SK-N-SH (cell line): ENCODE data around the gene TTC9C. TPM values are rescaled to one million over a fixed set of nuclear protein-coding genes. Genes with fewer than 3 reads are reported as not detected.

ENCODE experiments used
- CTCF ChIA-PET: fragments of 300-600, 350-600 bp; formaldehyde crosslinking; extraction: SDS; loops from one replicate; lab custom pipeline; 2021; lab: Yijun Ruan, JAX
- POLR2A ChIA-PET: fragments of 350-600 bp; sonication (Branson Sonifier 250); formaldehyde crosslinking; extraction: SDS; loops from one replicate; lab custom pipeline; 2020; ENCODE audit warnings: antibody characterized with exemption, inconsistent platforms; lab: Yijun Ruan, JAX
- DNase-seq: peaks from one replicate; pipeline ENCODE4 v3.0.0; 2012
- H2AFZ ChIP-seq: fragments of 200-600 bp; sonication (generic); 2 replicates; pipeline ENCODE4 v1.8.1; 2016; ENCODE audit warnings: antibody characterized with exemption, mild to moderate bottlenecking, low read depth
- H3F3A ChIP-seq: fragments of 200-600 bp; sonication (generic); replicated peaks from 2 replicates; pipeline ENCODE3; 2016; ENCODE audit warnings: antibody characterized with exemption, mild to moderate bottlenecking; ENCODE audit not compliant: insufficient read depth
- H3K27ac ChIP-seq, 2 experiments: fragments of 200-500 bp in 1 of 2; fragments of 200-600 bp in 1 of 2; sonication (Bioruptor generic) in 1 of 2; sonication (generic), shearing (Covaris generic) in 1 of 2; 2 replicates each; pipeline versions ENCODE4 v1.5.1 to v1.6.1; 2014 to 2016; ENCODE audit warnings: low read depth in 2 of 2, inconsistent platforms in 1 of 2, low read length in 1 of 2, mild to moderate bottlenecking in 1 of 2, mixed read lengths in 1 of 2
- H3K27me3 ChIP-seq: fragments of 200-600 bp; sonication (generic), shearing (Covaris generic); 2 replicates; pipeline ENCODE4 v1.6.1; 2016; ENCODE audit warnings: mixed run types; ENCODE audit not compliant: insufficient read depth
- H3K36me3 ChIP-seq, 2 experiments: fragments of 200-500 bp in 1 of 2; fragments of 200-600 bp in 1 of 2; sonication (Bioruptor generic) in 1 of 2; sonication (generic) in 1 of 2; replicated peaks in 1 of 2; 2 replicates each; pipeline versions ENCODE3 to v1.5.1; 2014 to 2016; ENCODE audit warnings: low read length in 1 of 2, mild to moderate bottlenecking in 1 of 2; ENCODE audit not compliant: insufficient read depth in 2 of 2, control insufficient read depth in 1 of 2
- H3K4me1 ChIP-seq, 2 experiments: fragments of 200-500 bp in 1 of 2; fragments of 200-600 bp in 1 of 2; sonication (Bioruptor generic) in 1 of 2; sonication (generic), shearing (Covaris generic) in 1 of 2; 2 replicates each; pipeline versions ENCODE4 v1.5.1 to v1.6.1; 2014 to 2016; ENCODE audit warnings: low read depth in 1 of 2, low read length in 1 of 2, mixed run types in 1 of 2; ENCODE audit not compliant: insufficient read depth in 2 of 2, control insufficient read depth in 1 of 2
- H3K4me2 ChIP-seq: fragments of 200-600 bp; sonication (generic), shearing (Covaris generic); 2 replicates; pipeline ENCODE4 v1.6.1; 2017; ENCODE audit warnings: mixed run types
- H3K4me3 ChIP-seq, 2 experiments: fragments of 200-500 bp in 1 of 2; fragments of 200-600 bp in 1 of 2; sonication (Bioruptor generic) in 1 of 2; sonication (generic), shearing (Covaris generic) in 1 of 2; 2 replicates each; pipeline versions ENCODE4 v1.5.1 to v1.8.1; 2014 to 2016; ENCODE audit warnings: low read depth in 2 of 2, inconsistent platforms in 1 of 2, low read length in 1 of 2, mild to moderate bottlenecking in 1 of 2, mixed read lengths in 1 of 2, moderate library complexity in 1 of 2
- H3K79me2 ChIP-seq: fragments of 200-600 bp; sonication (generic); 2 replicates; pipeline ENCODE4 v1.8.1; 2017; ENCODE audit warnings: mild to moderate bottlenecking; ENCODE audit not compliant: insufficient read depth
- H3K9ac ChIP-seq: fragments of 200-600 bp; sonication (generic); 2 replicates; pipeline ENCODE4 v1.6.1; 2017; ENCODE audit warnings: mixed run types
- H3K9me2 ChIP-seq: fragments of 200-600 bp; sonication (generic); 2 replicates; pipeline ENCODE4 v1.6.1; 2017; ENCODE audit warnings: mixed run types
- H3K9me3 ChIP-seq: fragments of 200-600 bp; sonication (generic); 2 replicates; pipeline ENCODE4 v1.6.1; 2017; ENCODE audit warnings: mixed run types, mild to moderate bottlenecking, moderate library complexity
- H4K20me1 ChIP-seq: fragments of 200-600 bp; sonication (generic); 2 replicates; pipeline ENCODE4 v1.6.1; 2017; ENCODE audit warnings: mild to moderate bottlenecking, mixed run types; ENCODE audit not compliant: insufficient read depth
- ELF1 ChIP-seq: IDR thresholded peaks from 2 replicates; pipeline ENCODE4 v1.4.0; 2012
- FOXJ3 ChIP-seq: sonication (generic); formaldehyde crosslinking; IDR thresholded peaks from 2 replicates; pipeline ENCODE4 v1.5.1; 2020; ENCODE audit warnings: mild to moderate bottlenecking, missing genetic modification reagents
- FOXM1 ChIP-seq: IDR thresholded peaks from 2 replicates; pipeline ENCODE4 v1.4.0; 2012; ENCODE audit warnings: low read depth, mild to moderate bottlenecking
- GABPA ChIP-seq: IDR thresholded peaks from 2 replicates; pipeline ENCODE4 v1.4.0; 2012; ENCODE audit warnings: low read depth, mild to moderate bottlenecking
- JUND ChIP-seq: IDR thresholded peaks from 2 replicates; pipeline ENCODE4 v1.4.0; 2012
- MXI1 ChIP-seq: IDR thresholded peaks from 2 replicates; pipeline ENCODE4 v1.6.1; 2012; ENCODE audit warnings: mild to moderate bottlenecking, low read depth, low read length, improper control_type of control experiment
- NRF1 ChIP-seq: IDR thresholded peaks from 2 replicates; pipeline ENCODE4 v1.6.1; 2012; ENCODE audit warnings: low read depth, mild to moderate bottlenecking, low read length
- POLR2AphosphoS5 ChIP-seq: IDR thresholded peaks from 2 replicates; pipeline ENCODE4 v1.6.1; 2012; ENCODE audit warnings: low read depth, low read length
- RFX5 ChIP-seq: IDR thresholded peaks from 2 replicates; pipeline ENCODE4 v1.6.1; 2012; ENCODE audit warnings: mild to moderate bottlenecking, improper control_type of control experiment, low read length
- RXRA ChIP-seq: IDR thresholded peaks from 2 replicates; pipeline ENCODE4 v1.4.0; 2012; ENCODE audit warnings: low read depth, mild to moderate bottlenecking, borderline replicate concordance
- SIN3A ChIP-seq: IDR thresholded peaks from 2 replicates; pipeline ENCODE4 v1.6.1; 2012; ENCODE audit warnings: low read depth, mild to moderate bottlenecking, low read length, moderate library complexity, borderline replicate concordance
- TAF1 ChIP-seq: IDR thresholded peaks from 2 replicates; pipeline ENCODE4 v1.6.1; 2012; ENCODE audit warnings: low read depth, mild to moderate bottlenecking, low read length, moderate library complexity, borderline replicate concordance
- WGBS: methylation state at CpG from one replicate; pipeline ENCODE4 v1.1.6; 2017; ENCODE audit warnings: low lambda C conversion rate; 5-methylcytosine and 5-hydroxymethylcytosine counted together
- polyA plus RNA-seq, 3 experiments: library from polyadenylated mRNA; depleted of rRNA; stranded (reverse); fragments of >200 nt; gene quantifications; 2 replicates each; pipeline ENCODE4 v1.2.3, GENCODE V29; 2012
- TF ChIP-seq, protein P1 (sequence below): IDR thresholded peaks from 2 replicates; pipeline ENCODE4 v1.4.0; 2012; ENCODE audit warnings: low read depth, borderline replicate concordance
- TF ChIP-seq, protein P2 (sequence below): IDR thresholded peaks from 2 replicates; pipeline ENCODE4 v1.4.0; 2012; ENCODE audit warnings: low read depth, borderline replicate concordance
- TF ChIP-seq, protein P3 (sequence below): IDR thresholded peaks from 2 replicates; pipeline ENCODE4 v1.6.1; 2012; ENCODE audit warnings: mild to moderate bottlenecking, low read depth, low read length, moderate library complexity
- TF ChIP-seq, protein P4 (sequence below): fragments of 150-350 bp; IDR thresholded peaks from 2 replicates; pipeline ENCODE4 v1.6.1; 2017; ENCODE audit warnings: antibody characterized with exemption, low read length, low read depth, borderline replicate concordance
- TF ChIP-seq, protein P5 (sequence below): fragments of 200-600 bp; sonication (generic); IDR thresholded peaks from 2 replicates; pipeline ENCODE4 v1.6.1; 2017; ENCODE audit warnings: antibody characterized with exemption, mild to moderate bottlenecking, moderate library complexity
- TF ChIP-seq, protein P6 (sequence below): fragments of 150-350 bp; IDR thresholded peaks from 2 replicates; pipeline ENCODE4 v1.6.1; 2016; ENCODE audit warnings: mild to moderate bottlenecking, low read depth, low read length
- TF ChIP-seq, protein P7 (sequence below): IDR thresholded peaks from 2 replicates; pipeline ENCODE4 v1.4.0; 2012; ENCODE audit warnings: low read depth

TTC9C gene, protein sequence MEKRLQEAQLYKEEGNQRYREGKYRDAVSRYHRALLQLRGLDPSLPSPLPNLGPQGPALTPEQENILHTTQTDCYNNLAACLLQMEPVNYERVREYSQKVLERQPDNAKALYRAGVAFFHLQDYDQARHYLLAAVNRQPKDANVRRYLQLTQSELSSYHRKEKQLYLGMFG
- 31.3 and 37.5 TPM in 2 replicates for polyA plus RNA-seq (2012; rRNA removed)
- polyA plus RNA-seq (2012; cell fraction: cytosol; rRNA removed) = 28.6 and 29.3 TPM in 2 replicates
- polyA plus RNA-seq (2012; cell fraction: nucleus; rRNA removed) = 60.8 and 68.1 TPM in 2 replicates

DNA sequence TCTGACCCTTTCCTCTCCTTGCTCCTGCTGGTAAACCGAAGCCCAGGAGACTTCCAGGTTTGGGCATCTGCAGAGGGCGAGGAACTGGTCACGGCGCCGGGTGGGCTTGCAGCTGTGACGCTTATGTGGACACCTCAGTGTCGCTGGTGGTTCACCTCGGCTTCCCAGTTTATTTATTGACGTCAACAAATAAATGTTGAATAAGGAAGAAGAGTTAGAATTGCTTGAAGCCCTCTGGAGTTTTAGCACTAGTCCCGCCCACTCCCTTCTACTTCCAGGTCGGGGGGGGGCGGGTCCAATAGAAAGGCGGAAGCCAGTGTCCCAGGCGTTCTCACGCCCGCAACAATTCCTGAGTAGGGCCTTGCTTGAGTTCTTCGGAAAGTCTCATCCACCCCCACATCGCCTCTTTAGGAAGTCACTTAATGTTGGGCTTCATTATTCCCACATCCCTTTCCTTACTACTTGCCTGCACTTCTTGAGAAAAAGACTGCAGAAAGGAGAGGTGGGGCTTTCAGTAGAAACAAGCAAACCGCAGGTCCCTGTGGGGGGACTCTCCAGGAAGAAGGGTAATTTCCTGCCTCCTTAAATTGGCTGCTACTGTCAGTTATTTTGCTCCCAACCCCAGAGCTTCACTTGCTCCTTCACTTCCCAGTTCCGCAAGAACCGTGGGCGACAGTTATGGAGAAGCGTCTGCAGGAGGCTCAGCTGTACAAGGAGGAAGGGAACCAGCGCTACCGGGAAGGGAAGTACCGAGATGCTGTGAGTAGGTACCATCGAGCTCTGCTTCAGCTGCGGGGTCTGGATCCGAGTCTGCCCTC is at the start of gene TTC9C:
Gene TTC9C, plus strand, starts transcription at position 316 of the 818 bp plus-strand sequence. Its CDS starts 363 bp downstream, at position 679.
- H3K4me2 ChIP-seq = peak within 1 kb of the TSS; percentile 93
- H3K9ac ChIP-seq = peak within 1 kb of the TSS; percentile 88
- H3K27ac ChIP-seq = peak within 1 kb of the TSS; percentile 99
- WGBS = under 1% methylated on average over 28 of the region's 29 CpGs
- H3K9me2 ChIP-seq = no peaks in the 10 kb centered on the region
- H3K4me1 ChIP-seq = peaks cover 12 to 21% of the 10 kb centered on the region in 2 experiments; a peak in 3 of 4 replicates
- H3K4me3 ChIP-seq = peak within 1 kb of the TSS; percentile 89 to 92
- no peaks in the 10 kb centered on the region for H3K9me3 ChIP-seq
- H3K36me3 ChIP-seq = peaks cover 22 to 27% of the 10 kb centered on the region in 2 experiments
- H2AFZ ChIP-seq = peak within 1 kb of the TSS; percentile 99
- H4K20me1 ChIP-seq = peaks cover 33% of the 10 kb centered on the region
- ChIA-PET CTCF (interaction anchor here (0.8 to 2.1 kb wide), 7 partner anchors 13 to 186 kb away, joined by 3 to 5 read pairs (median 4); partner anchors contain the start of gene POLR2G), POLR2A (interaction anchor here (0.6 to 4.1 kb wide), 10 partner anchors 19 to 140 kb away, joined by 3 to 33 read pairs (median 11); partner anchors contain the start of genes C11orf98, CSKMT, LBHD1 and TAF6L)
- no peaks in the 10 kb centered on the region for H3K27me3 ChIP-seq
- DNase-seq = peak; percentile 79
- peaks cover 84% of the 10 kb centered on the region for H3K79me2 ChIP-seq
- peaks cover 36% of the 10 kb centered on the region for H3F3A ChIP-seq
- TF ChIP-seq RFX5 = no peak
- TF ChIP-seq GABPA = peak; percentile 92
- no peak for TF ChIP-seq JUND
- TF ChIP-seq, protein P1, sequence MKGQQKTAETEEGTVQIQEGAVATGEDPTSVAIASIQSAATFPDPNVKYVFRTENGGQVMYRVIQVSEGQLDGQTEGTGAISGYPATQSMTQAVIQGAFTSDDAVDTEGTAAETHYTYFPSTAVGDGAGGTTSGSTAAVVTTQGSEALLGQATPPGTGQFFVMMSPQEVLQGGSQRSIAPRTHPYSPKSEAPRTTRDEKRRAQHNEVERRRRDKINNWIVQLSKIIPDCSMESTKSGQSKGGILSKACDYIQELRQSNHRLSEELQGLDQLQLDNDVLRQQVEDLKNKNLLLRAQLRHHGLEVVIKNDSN = no peak
- TF ChIP-seq MXI1 = peak; percentile 94
- TF ChIP-seq, protein P2, sequence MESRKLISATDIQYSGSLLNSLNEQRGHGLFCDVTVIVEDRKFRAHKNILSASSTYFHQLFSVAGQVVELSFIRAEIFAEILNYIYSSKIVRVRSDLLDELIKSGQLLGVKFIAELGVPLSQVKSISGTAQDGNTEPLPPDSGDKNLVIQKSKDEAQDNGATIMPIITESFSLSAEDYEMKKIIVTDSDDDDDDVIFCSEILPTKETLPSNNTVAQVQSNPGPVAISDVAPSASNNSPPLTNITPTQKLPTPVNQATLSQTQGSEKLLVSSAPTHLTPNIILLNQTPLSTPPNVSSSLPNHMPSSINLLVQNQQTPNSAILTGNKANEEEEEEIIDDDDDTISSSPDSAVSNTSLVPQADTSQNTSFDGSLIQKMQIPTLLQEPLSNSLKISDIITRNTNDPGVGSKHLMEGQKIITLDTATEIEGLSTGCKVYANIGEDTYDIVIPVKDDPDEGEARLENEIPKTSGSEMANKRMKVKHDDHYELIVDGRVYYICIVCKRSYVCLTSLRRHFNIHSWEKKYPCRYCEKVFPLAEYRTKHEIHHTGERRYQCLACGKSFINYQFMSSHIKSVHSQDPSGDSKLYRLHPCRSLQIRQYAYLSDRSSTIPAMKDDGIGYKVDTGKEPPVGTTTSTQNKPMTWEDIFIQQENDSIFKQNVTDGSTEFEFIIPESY = no peak
- TF ChIP-seq POLR2AphosphoS5 = peak; percentile 95
- TF ChIP-seq, protein P3, sequence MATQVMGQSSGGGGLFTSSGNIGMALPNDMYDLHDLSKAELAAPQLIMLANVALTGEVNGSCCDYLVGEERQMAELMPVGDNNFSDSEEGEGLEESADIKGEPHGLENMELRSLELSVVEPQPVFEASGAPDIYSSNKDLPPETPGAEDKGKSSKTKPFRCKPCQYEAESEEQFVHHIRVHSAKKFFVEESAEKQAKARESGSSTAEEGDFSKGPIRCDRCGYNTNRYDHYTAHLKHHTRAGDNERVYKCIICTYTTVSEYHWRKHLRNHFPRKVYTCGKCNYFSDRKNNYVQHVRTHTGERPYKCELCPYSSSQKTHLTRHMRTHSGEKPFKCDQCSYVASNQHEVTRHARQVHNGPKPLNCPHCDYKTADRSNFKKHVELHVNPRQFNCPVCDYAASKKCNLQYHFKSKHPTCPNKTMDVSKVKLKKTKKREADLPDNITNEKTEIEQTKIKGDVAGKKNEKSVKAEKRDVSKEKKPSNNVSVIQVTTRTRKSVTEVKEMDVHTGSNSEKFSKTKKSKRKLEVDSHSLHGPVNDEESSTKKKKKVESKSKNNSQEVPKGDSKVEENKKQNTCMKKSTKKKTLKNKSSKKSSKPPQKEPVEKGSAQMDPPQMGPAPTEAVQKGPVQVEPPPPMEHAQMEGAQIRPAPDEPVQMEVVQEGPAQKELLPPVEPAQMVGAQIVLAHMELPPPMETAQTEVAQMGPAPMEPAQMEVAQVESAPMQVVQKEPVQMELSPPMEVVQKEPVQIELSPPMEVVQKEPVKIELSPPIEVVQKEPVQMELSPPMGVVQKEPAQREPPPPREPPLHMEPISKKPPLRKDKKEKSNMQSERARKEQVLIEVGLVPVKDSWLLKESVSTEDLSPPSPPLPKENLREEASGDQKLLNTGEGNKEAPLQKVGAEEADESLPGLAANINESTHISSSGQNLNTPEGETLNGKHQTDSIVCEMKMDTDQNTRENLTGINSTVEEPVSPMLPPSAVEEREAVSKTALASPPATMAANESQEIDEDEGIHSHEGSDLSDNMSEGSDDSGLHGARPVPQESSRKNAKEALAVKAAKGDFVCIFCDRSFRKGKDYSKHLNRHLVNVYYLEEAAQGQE = 0 out of 2 replicates have a peak, but pooled peaks have one; percentile 6
- TF ChIP-seq, protein P4, sequence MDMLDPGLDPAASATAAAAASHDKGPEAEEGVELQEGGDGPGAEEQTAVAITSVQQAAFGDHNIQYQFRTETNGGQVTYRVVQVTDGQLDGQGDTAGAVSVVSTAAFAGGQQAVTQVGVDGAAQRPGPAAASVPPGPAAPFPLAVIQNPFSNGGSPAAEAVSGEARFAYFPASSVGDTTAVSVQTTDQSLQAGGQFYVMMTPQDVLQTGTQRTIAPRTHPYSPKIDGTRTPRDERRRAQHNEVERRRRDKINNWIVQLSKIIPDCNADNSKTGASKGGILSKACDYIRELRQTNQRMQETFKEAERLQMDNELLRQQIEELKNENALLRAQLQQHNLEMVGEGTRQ = no peak; the same call in 1 of the 2 replicates
- TF ChIP-seq RXRA = no peak
- no peak; the same call in none of the 2 replicates for TF ChIP-seq SIN3A
- TF ChIP-seq FOXM1 = 0 out of 2 replicates have a peak, but pooled peaks have one; percentile 3
- TF ChIP-seq, protein P5, sequence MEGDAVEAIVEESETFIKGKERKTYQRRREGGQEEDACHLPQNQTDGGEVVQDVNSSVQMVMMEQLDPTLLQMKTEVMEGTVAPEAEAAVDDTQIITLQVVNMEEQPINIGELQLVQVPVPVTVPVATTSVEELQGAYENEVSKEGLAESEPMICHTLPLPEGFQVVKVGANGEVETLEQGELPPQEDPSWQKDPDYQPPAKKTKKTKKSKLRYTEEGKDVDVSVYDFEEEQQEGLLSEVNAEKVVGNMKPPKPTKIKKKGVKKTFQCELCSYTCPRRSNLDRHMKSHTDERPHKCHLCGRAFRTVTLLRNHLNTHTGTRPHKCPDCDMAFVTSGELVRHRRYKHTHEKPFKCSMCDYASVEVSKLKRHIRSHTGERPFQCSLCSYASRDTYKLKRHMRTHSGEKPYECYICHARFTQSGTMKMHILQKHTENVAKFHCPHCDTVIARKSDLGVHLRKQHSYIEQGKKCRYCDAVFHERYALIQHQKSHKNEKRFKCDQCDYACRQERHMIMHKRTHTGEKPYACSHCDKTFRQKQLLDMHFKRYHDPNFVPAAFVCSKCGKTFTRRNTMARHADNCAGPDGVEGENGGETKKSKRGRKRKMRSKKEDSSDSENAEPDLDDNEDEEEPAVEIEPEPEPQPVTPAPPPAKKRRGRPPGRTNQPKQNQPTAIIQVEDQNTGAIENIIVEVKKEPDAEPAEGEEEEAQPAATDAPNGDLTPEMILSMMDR = no peak
- TF ChIP-seq ELF1 = peak; percentile 91
- TF ChIP-seq, protein P6, sequence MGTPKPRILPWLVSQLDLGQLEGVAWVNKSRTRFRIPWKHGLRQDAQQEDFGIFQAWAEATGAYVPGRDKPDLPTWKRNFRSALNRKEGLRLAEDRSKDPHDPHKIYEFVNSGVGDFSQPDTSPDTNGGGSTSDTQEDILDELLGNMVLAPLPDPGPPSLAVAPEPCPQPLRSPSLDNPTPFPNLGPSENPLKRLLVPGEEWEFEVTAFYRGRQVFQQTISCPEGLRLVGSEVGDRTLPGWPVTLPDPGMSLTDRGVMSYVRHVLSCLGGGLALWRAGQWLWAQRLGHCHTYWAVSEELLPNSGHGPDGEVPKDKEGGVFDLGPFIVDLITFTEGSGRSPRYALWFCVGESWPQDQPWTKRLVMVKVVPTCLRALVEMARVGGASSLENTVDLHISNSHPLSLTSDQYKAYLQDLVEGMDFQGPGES = no peak
- no peak for TF ChIP-seq NRF1
- no peak for TF ChIP-seq FOXJ3 (CRISPR knock-in tag)
- TF ChIP-seq, protein P7, sequence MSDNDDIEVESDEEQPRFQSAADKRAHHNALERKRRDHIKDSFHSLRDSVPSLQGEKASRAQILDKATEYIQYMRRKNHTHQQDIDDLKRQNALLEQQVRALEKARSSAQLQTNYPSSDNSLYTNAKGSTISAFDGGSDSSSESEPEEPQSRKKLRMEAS = peak; percentile 75
- peak; percentile 55; the same call in 1 of the 2 replicates for TF ChIP-seq TAF1
